Heart left ventricle (tissue), 13 donors: ENCODE results near the gene DCLRE1A.

Source experiments
- POLR2A ChIP-seq, 2 donors: fragments of 450-650 bp; IDR thresholded peaks; one replicate each; pipeline ENCODE4 v1.6.1; 2017; ENCODE audit warnings: antibody characterized with exemption in 2 of 2, mild to moderate bottlenecking in 2 of 2, moderate library complexity in 2 of 2
- TF ChIP-seq, protein P1 (sequence below), 12 donors: fragments of 200-600 bp; sonication (generic) in 4 of 12; IDR thresholded peaks; one replicate each; pipeline versions ENCODE4 v1.5.0 to v1.8.0; 2018 to 2022; ENCODE audit warnings: antibody characterized with exemption in 12 of 12, mild to moderate bottlenecking in 5 of 12
- donor health status: ischemic (EF 13 %, LVEDD 7.1; RV severe dilation, severe dysfunction).
- donor health status: DM: no; HTN: yes; CAD: no.
- donor health status: DM: no; HTN: no; CAD: no.
- donor health status: ischemic (EF 25% LVEDD 6.9; RV normal size, moderate dysfunction).
- donor health status: ischemic (EF 25% LVEDD 5.7; RV mildly dilated, moderate dysfunction).
- donor health status: ischemic (EF 35%, LVEDD 5.7; RV mildly dilated, moderate dysfunction).
- donor health status: nonischemic (EF 11% LVEDD 7.7; RV severe dilation, severe dysfunction).
- donor health status: DM: yes; HTN: yes; CAD: no.
- donor health status: PGD.
- donor health status: ischemic (EF 29% LVEDD 5.4; RV normal size, mild dysfunction).
- donor health status: nonischemic (EF 23%, LVEDD 6.1; RV moderate dilation, normal function).

DNA sequence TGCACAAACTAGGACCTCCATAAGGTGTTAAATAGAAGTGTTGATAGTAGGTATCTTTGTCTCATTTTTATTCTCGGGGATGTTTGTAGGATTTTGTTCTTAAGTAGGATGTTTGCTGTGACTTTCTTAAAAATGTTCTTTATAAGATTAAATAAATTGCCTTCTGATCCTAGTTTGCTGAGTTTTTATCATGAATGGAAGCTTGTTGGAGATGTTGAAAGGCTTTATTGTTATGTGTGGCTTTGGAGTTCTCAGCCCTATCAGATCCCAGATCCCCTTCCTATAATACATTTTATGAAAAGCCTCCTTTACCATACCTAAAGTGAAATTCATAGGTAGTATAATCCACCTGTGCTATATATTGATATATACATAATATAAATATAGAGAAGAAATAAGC, 40.7 kb upstream of the DCLRE1A start:
- TF ChIP-seq, protein P1, sequence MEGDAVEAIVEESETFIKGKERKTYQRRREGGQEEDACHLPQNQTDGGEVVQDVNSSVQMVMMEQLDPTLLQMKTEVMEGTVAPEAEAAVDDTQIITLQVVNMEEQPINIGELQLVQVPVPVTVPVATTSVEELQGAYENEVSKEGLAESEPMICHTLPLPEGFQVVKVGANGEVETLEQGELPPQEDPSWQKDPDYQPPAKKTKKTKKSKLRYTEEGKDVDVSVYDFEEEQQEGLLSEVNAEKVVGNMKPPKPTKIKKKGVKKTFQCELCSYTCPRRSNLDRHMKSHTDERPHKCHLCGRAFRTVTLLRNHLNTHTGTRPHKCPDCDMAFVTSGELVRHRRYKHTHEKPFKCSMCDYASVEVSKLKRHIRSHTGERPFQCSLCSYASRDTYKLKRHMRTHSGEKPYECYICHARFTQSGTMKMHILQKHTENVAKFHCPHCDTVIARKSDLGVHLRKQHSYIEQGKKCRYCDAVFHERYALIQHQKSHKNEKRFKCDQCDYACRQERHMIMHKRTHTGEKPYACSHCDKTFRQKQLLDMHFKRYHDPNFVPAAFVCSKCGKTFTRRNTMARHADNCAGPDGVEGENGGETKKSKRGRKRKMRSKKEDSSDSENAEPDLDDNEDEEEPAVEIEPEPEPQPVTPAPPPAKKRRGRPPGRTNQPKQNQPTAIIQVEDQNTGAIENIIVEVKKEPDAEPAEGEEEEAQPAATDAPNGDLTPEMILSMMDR (IDR thresholded peaks at IDR 0.05): no peak
- TF ChIP-seq POLR2A (IDR thresholded peaks at IDR 0.05): no peak
